GM19372 (cell line): Measurements from ENCODE around the gene ABLIM2.
"Not testable (repeated sequence)": the region's sequence is repeated elsewhere in the genome, so short reads cannot be mapped to it uniquely, and the experiment has no call there.

ENCODE experiments used
- ATAC-seq: cut with Tn5 transposase; IDR thresholded peaks from one replicate; pipeline ENCODE4 v1.9.1; 2021; ENCODE audit warnings: mild to moderate bottlenecking, low read depth, moderate library complexity; ENCODE audit not compliant: unreplicated experiment

The ABLIM2 gene

DNA sequence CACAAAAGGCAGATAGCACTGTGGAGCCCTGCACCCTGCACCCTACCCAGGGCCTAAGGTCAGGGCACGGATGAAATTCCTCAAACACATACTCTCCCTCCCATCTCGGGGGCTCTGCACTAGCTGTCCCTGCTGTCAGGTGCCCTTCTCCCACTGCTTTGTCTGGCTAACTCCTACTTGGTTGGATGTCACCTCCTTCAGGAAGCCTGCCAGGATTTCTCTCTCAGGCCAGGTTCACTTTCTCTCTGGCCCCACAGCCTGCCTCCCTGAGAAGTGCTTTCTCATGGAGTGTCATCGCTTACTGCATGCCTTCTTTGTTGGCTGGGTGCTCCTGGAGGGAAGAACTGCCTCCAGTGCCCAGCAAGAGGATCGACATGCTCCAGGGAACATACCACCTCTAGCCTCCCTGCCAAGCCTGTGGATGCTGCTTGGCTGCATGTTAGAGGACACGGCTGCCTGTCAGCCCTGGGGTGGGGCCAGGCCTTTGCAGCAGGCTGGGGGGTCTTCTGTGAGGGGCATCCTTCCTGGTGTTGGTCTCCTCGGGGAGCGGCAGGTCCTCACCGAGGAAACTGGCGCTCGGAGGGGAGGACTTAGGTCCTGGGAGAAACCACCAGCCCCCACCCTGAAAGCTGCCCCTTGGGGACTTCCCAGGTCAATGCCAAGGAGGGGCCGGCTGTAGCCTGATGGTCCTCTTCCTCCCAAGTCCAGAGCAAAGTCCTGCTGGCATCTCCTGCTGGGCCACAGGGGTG, 15.0 kb downstream of the ABLIM2 start:
- no peak for ATAC-seq

- no peak for ATAC-seq
Measured at GRCh38 chr4:8142556-8142955, 16.1 kb downstream of the ABLIM2 start.

GRCh38 chr4:8141935-8142334, 16.7 kb downstream of the ABLIM2 start:
- ATAC-seq = no peak

DNA sequence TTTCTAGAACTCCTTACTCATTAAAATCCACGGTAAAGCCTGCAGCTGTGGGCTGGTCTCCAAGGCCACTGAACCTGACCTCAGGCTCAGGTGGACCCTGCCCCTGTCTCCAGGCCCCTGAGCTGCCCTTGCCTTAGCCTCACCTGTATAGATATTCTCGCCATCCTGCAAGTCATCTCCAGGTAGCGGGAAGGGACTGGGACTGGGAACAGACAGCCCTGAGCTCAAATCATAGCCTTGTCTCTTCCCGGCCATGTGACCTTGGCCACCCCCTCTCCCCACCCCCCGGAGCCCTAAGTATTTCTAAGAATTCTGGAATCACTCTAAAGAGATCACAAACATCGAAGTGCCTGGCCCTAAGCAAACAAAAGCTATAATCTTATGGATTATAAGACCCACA, 17.7 kb downstream of the ABLIM2 start:
- ATAC-seq = no peak

DNA sequence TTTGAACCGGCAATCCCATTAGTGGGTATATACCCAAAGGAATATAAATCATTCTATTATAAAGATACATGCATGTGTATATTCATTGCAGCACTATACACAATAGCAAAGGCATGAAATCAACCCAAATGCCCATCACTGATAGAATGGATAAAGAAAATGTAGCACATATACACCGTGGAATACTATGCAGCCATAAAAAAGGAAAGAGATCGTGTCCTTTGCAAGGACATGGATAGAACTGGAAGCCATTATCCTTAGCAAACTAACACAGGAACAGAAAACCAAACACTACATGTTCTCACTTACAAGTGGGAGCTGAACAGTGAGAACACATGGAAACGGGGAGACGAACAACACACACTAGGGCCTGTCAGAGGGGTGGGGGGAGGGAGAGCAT, 18.9 kb downstream of the ABLIM2 start:
- not testable (repeated sequence) for ATAC-seq

- no peak for ATAC-seq
Measured at GRCh38 chr4:8136972-8137710, 21.5 kb downstream of the ABLIM2 start.

DNA sequence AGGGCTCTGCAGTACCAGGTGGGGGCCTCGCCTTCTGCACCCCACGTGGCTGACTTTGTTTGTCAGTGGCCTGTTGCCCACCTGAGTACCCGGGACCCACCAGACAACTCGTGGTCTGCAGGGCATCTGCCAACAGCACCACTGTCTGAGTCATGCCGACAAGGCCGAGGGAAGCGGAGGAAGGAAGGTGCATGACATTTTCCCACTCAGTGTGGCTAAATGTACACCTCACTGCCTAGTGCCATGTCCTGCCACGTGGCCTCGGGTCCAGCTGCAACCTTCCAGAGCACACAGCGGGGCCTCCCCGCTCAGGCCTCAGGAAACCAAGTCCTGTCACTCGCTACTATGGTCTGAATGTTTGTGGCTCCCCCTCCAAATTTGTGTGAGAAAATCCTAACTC, 22.1 kb downstream of the ABLIM2 start:
- no peak for ATAC-seq

GRCh38 chr4:8135666-8136065, 22.9 kb downstream of the ABLIM2 start:
- ATAC-seq = no peak

DNA sequence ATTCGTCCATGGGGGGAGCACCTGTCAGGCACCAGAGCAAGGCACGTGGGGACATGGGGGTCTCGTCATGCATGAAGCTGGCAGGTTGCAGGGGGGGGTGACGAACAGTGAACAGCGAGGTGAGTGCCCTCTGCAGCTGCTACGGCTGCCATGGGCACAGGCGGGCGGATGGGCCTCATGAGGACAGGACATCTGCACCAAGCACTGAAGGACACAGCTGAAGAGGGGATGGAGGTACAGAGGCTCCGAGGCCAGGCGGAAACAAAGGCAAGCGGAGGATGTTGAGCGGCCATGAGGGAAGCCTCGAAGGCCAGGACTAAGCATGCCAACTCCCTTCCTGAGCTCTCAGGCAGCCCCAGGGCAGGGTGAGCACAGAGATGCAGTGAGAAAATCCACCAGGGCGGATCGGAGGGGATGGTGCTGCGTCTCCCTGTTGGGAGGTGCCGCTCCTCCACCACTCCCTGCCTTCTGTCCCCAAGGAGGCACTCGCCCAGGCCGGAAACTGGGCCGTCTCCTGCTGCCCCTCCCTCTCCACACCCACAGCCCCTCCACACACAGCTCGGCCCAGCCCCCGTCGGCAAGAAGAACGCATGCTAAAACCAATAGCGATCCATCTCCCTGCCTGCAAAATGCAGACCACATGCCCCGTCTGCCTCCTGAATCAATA, 24.6 kb downstream of the ABLIM2 start:
- no peak for ATAC-seq

GRCh38 chr4:8132947-8133705, 25.5 kb downstream of the ABLIM2 start:
- no peak for ATAC-seq

DNA sequence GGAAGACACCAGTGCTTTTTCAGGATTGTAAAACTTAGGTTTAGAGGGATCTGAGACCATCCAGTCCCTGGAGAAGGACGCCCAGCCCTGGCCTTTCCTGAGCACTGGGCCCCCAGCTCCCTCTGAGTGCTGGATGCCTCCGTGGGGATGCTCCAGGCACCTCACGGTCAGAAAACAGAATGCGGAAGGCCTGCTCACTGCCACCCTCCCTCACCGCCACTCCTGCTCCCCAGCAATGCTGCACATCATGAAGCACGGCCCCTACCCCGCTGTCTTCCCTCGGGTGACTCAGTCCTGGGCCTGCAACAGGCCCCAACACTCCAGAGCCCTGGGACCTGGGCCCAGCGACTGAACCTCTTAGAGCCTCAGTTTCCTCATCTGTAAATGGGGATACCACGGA, 26.2 kb downstream of the ABLIM2 start:
- no peak for ATAC-seq

DNA sequence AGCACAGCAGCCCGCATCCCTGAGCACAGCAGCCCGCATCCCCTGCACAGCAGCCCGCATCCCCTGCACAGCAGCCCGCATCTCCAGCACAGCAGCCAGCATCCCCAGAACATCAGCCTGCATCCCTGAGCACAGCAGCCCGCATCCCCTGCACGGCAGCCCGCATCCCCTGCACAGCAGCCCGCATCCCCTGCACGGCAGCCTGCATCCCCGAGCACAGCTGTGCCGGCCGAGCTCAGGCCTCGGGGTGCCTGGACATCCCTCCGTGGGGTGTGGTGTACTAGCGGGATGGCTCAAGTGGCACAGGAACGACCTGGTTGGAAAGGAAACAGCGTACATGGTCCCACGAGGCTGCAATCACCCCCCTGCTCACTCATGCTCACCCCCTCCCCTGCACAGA, 26.8 kb downstream of the ABLIM2 start:
- ATAC-seq = no peak

GRCh38 chr4:8131210-8131609, 27.4 kb downstream of the ABLIM2 start:
- no peak for ATAC-seq

DNA sequence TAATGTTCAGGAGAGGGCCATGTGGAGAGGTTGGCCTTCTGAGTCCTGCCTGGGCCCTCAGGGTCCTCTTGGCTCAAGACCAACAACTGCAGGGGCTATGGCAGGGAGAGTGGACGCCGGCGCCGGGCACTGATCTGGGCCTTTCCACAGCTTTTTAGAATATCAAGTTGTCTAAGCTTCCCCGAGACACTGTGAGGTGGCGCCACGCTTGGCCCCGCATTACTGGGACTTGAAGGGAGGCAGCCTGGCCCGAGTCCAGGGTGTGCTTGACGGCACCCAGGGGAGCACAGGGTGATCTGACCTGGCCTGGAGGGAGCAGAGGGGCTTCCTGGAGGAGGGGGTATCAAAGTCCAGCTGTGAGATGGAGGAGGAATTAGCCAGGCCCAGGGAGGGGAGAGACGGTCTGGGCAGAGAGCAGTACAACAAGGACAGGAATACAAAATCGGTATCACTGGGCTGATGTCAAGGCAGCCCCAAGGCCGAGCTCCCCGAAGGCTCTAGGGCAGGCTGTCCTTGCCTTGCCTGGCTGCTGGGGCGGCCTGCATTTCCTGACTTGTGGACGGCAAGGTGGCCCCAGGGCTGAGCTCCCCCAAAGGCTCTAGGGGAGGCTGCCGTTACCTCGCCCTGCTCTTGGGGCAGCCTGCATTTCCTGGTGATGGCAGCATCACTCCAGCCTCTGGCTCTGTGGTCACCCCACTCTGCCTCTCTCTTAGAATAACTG, 28.1 kb downstream of the ABLIM2 start:
- no peak for ATAC-seq

DNA sequence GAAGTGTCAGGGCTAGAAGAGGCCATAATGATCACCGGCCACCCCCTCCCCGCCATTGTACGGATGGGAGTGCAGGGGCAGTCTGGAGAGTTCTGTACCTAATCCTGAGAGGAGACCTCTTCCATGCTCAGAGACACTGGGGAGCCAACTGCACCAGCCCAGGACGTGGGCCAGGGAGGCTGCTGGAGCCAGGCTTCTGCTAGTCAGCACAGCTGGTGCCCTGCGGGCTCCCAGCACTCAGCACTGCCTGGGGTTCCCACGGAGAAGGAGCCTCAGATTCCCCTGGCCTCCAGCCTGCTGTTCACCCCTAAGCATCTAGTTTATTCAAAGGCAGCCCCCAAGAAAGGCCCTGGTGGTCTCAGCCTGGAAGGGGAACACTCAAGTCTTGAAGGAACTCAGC, 28.8 kb downstream of the ABLIM2 start:
- no peak for ATAC-seq

- ATAC-seq = no peak
Measured at GRCh38 chr4:8129136-8129535, 29.5 kb downstream of the ABLIM2 start.

- ATAC-seq = no peak
Measured at GRCh38 chr4:8128100-8128856, 30.3 kb downstream of the ABLIM2 start.

DNA sequence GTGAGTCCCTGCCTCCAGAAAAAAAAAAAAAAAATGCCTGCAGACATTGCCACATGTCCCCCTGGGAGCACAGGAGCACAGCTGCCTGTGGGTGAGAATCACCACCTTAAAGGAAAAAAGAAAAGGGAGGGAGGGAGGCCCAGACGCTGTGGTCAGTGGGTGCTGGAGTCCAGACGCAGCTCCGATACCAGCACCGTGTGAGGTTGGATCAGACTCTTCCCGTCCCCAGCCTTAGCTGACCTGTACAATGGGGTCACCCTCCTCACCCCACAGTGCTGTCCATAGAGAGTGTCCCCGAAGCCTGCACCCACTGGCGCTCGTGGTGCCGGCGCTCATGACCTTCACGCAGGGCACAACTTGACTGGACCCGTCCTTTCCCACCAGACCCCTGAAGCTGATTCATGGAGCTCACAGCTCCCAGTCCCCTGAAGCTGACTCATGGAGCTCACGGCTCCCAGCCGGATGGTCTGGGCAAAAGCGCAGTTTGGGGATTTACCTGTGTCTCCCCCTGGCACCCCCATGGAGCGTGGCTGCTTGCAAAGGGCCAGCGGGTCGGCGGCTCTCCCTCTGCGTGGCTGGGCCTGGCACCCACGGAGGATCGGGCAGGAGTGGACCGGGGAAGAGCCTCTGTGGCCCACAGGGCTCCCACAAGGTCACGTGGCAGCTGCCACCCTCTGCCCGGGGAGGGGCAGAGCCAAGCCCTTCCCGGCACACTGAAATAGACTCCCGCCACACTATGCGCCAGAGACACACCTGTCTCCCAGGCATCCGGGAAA, 31.4 kb downstream of the ABLIM2 start:
- ATAC-seq = no peak

DNA sequence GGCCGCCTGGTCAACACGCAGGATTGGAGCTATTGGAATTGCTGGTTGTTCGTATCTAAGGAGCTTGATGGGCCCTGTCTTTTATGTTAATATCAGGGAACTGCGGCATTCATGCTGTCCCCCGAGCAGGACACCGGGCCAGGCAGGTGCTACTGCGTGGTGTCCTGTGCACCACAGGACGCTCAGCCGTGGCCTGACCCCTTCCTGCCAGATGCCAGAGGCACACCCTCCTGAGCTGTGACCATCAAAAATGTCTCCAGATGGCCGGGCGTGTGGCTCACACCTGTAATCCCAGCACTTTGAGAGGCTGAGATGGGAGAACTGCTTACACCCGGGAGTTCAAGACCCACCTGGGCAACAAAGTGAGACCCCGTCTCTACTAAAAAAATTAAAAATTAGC, 32.1 kb downstream of the ABLIM2 start:
- no peak for ATAC-seq
